ENCODE results near the gene POPDC2. TPM values are rescaled to one million over a fixed set of nuclear protein-coding genes. Genes with fewer than 3 reads are reported as not detected.

Gene POPDC2
- total RNA-seq, 2 donors from 2014 or later = 0.78 to 0.99 TPM

- no peaks in the 10 kb centered on the region for H3K27me3 ChIP-seq
- DNase-seq = no peak
- H3K4me1 ChIP-seq = peaks cover 6% of the 10 kb centered on the region
- peak; percentile 40 for ATAC-seq
- intact Hi-C loops (cut with DNase I) = no loop called here
- no peaks in the 10 kb centered on the region for H3K9me3 ChIP-seq
- H3K27ac ChIP-seq = no peak overlapping the region
- H3K4me3 ChIP-seq = no peak overlapping the region
- TF ChIP-seq POLR2A (IDR thresholded peaks at IDR 0.05) (no peak), CTCF (IDR thresholded peaks at IDR 0.05) (no peak)
- no peaks in the 10 kb centered on the region for H3K36me3 ChIP-seq (replicated peaks in 1 of 2; ENCODE audit: insufficient read depth in 1 of 2, low read depth in 2 of 2)
- 87 to 91% methylated on average over 6 to 7 of the region's 7 CpGs for WGBS, 2 donors
Measured at GRCh38 chr3:119652306-119653033, 7.9 kb downstream of the POPDC2 start.

- Histone ChIP-seq H3K27me3 (no peaks in the 10 kb centered on the region), H3K9me3 (no peaks in the 10 kb centered on the region), H3K4me3 (no peak overlapping the region), H3K4me1 (peaks cover 6% of the 10 kb centered on the region), H3K36me3 (replicated peaks in 1 of 2; ENCODE audit: insufficient read depth in 1 of 2, low read depth in 2 of 2) (no peaks in the 10 kb centered on the region), H3K27ac (no peak overlapping the region)
- no peak for DNase-seq
- TF ChIP-seq POLR2A (IDR thresholded peaks at IDR 0.05) (no peak), CTCF (IDR thresholded peaks at IDR 0.05) (no peak)
- 43 to 46% methylated on average over 3 of the region's 3 CpGs for WGBS, 2 donors
- intact Hi-C loops (cut with DNase I) = no loop called here
- ATAC-seq = no peak
Measured at GRCh38 chr3:119649761-119650160, 10.6 kb downstream of the POPDC2 start.

GRCh38 chr3:119647843-119648575 is 12.4 kb downstream of the POPDC2 start:
- intact Hi-C loops (cut with DNase I) = no loop called here
- Histone ChIP-seq H3K4me3 (no peak overlapping the region), H3K27me3 (no peaks in the 10 kb centered on the region), H3K27ac (peak overlapping the region; percentile 14 to 58 (median 35)), H3K4me1 (peaks cover 6% of the 10 kb centered on the region), H3K36me3 (replicated peaks in 1 of 2; ENCODE audit: insufficient read depth in 1 of 2, low read depth in 2 of 2) (no peaks in the 10 kb centered on the region), H3K9me3 (no peaks in the 10 kb centered on the region)
- TF ChIP-seq POLR2A (IDR thresholded peaks at IDR 0.05) (no peak), CTCF (IDR thresholded peaks at IDR 0.05) (no peak)
- DNase-seq (no peak), ATAC-seq (no peak)
- WGBS, 2 donors = 62 to 73% methylated on average over 12 of the region's 12 CpGs

GRCh38 chr3:119647171-119647570 is 13.2 kb downstream of the POPDC2 start:
- H3K4me1 ChIP-seq = peaks cover 6% of the 10 kb centered on the region
- ATAC-seq = peak; percentile 54
- H3K36me3 ChIP-seq (replicated peaks in 1 of 2; ENCODE audit: insufficient read depth in 1 of 2, low read depth in 2 of 2) = no peaks in the 10 kb centered on the region
- H3K9me3 ChIP-seq = no peaks in the 10 kb centered on the region
- TF ChIP-seq CTCF (IDR thresholded peaks at IDR 0.05) (no peak), POLR2A (IDR thresholded peaks at IDR 0.05) (no peak)
- peak overlapping the region in 3 of 4 donors; percentile 15 to 58 (median 55) for H3K27ac ChIP-seq
- DNase-seq = no peak
- WGBS, 2 donors = 84 to 91% methylated on average over 2 of the region's 2 CpGs
- intact Hi-C loops (cut with DNase I) = no loop called here
- H3K4me3 ChIP-seq = no peak overlapping the region
- no peaks in the 10 kb centered on the region for H3K27me3 ChIP-seq

All from body of pancreas (tissue), 4 donors.